Measurements from ENCODE around the gene SLC35F5.
"Not testable (repeated sequence)": the region's sequence is repeated elsewhere in the genome, so short reads cannot be mapped to it uniquely, and the experiment has no call there.

The SLC35F5 gene

GRCh38 chr2:113755835-113756354 is 547 bp downstream of the SLC35F5 start:
- peak; percentile 22 for DNase-seq

- no peak for DNase-seq
These were observed 1.2 kb downstream of the SLC35F5 start for GRCh38 chr2:113755035-113755834.

GRCh38 chr2:113754160-113754559 is 2.3 kb downstream of the SLC35F5 start:
- no peak for DNase-seq

DNA sequence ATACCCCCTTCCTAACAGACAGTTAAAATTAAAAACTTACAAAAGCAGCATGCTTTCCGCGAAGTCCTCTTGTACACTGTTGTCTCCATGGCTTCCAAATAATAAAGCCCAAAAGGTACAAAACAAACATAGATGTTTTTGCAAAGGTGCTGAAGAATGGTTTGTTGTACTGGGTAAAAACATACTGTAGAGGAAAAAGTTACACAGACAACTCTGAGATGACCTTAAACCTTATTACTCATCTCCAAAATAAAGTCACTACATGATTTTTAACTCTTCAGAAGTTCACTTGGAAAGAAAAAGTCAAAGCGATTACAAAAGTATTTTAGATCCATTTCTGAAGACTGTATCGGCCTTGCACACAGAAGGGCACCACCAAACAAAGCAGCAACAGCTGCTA is 6.1 kb downstream of the SLC35F5 start:
- DNase-seq, result no peak

- DNase-seq, result no peak
These were observed 15.4 kb downstream of the SLC35F5 start for GRCh38 chr2:113741091-113741490.

DNA sequence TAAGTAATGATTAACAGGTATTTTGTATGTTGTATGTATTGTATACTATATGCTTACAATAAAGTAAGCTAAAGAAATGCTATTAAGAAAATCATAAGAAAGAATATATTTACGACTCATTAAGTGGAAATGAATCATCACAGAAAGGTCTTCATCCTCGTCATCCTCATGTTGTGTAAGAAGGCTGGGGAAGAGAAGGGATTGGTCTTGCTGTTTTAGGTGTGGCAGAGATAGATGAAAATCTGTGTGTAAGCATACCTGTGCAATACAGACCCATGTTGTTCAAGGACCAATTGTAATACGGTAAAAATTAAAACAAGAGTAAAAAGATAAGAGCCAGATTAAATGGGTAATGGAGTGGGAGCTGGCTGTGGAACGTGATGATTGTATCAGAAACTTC is 16.6 kb downstream of the SLC35F5 start:
- DNase-seq, result no peak

DNA sequence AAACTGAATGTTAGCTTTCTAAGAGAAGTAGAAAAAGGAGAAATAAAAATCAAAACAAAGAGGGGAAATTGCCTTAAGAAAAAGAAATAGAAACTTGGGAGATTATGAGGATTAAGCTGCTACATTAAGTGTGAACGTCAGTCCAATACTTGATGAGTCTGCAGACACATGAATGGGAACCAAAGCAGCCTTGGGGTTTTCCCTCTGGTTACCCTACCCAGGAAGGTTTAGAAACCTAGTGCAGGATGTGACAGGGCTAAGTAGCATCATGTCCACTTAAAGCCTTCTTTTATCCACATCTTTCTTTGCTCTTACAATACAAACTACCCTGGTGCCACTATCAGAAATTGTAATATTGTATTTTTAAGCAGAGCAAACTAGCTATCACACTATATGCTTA is 22.3 kb downstream of the SLC35F5 start:
- DNase-seq, result no peak

DNA sequence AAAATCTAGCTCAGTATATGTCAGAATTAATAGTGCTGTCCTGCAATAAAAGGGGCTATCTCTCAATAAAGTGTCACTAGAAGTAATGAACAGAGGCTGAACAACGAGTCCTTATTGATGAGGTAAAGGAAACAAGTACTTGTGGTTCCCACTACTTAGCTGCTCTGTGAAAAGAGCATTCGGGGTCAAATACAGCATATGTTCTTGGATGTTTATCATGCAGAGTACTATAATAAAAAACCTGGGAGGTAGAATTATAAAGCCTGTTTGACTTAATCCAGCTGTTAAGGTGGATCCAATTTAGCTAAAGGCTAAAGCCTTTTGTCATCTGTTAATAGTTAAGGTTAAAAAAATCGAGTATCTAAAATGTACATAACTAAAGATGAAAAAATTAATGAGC is 32.4 kb downstream of the SLC35F5 start:
- peak; percentile 29 for DNase-seq

DNA sequence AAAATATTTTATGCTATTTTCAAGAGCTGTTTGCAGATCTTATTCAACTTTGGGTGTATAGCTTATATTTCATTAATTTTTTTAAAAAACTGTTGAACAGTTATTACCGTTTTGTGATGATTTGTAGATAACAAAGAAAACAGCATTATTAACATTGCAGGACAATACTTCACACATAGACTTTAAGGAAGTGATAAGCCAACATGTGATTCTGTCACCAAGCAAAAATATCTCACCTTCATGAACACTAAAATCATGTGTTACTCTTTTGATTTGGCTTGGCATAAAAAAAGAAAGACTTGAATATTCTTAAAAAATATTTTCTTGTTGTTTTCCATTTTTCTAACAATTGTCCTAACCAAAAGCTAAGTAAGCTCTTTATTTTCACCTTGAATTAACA is 33.0 kb downstream of the SLC35F5 start:
- no peak for DNase-seq

GRCh38 chr2:113720167-113720566 is 36.3 kb downstream of the SLC35F5 start:
- peak; percentile 51 for DNase-seq

DNA sequence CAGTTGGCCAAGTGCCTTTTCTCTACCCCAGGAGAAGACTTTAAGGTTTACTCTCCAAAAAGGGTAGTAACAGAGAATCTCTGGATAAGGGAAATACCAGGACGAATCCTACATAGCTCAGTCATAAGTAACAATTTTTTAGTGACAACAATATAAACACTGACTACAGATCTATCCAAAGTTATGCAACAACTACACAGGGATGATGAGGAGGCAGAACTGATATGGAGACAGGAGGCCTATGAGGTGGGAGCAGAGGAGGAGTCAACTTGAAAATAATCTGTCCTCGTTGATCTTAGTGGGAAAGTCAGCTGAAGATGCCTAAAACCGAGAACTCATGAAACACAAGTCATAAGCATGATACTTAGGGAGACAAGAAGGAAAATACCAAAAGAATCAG is 40.2 kb downstream of the SLC35F5 start:
- DNase-seq, result no peak

DNA sequence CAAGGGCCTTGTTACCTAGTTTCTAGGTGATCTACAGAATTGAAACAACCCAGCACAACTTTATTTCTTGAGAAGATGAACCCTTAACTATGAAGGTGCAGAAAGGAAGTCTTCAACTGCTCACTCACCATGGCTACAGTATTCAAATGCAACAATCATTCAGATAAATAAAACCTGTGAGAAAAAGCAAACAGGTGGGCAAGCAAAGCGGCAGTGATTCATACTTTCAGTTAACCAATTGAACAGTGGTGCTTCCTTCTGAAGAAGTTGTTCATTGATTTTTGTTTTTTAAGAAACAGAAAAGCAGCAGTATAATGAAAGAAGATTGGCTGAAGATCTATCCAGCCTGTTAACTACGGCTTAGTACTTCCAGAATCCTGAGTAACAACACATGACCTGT is 43.5 kb downstream of the SLC35F5 start:
- DNase-seq, result no peak

DNA sequence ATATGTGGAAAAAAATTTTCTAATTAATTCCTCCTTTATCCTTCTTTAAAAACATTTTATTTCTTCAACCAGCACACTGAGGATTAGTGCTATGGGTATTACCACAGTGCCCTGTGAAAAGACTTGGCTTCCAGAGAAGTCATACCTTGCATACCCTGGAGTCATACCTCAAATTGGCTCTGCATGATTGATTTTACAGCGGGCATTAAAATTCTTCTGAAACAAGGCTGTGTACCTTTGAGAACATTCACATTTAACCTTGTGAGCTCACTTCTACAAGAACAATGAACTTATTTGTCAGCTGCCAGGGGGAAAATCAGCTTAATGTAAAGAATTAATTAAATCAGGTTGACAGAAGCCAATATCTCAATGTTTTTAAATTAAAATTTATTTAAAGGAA is 44.6 kb downstream of the SLC35F5 start:
- no peak for DNase-seq

- DNase-seq, result no peak
These were observed 47.4 kb downstream of the SLC35F5 start for GRCh38 chr2:113709022-113709421.

- DNase-seq, result no peak
These were observed 49.3 kb downstream of the SLC35F5 start for GRCh38 chr2:113707106-113707505.

- DNase-seq, result no peak
These were observed 50.4 kb downstream of the SLC35F5 start for GRCh38 chr2:113705982-113706523.

- DNase-seq, result not testable (repeated sequence)
These were observed 52.0 kb downstream of the SLC35F5 start for GRCh38 chr2:113704300-113704993.

GRCh38 chr2:113703386-113704299 is 52.8 kb downstream of the SLC35F5 start:
- DNase-seq, result no peak

- peak; percentile 79 for DNase-seq
These were observed 56.1 kb downstream of the SLC35F5 start for GRCh38 chr2:113700186-113700841.

DNA sequence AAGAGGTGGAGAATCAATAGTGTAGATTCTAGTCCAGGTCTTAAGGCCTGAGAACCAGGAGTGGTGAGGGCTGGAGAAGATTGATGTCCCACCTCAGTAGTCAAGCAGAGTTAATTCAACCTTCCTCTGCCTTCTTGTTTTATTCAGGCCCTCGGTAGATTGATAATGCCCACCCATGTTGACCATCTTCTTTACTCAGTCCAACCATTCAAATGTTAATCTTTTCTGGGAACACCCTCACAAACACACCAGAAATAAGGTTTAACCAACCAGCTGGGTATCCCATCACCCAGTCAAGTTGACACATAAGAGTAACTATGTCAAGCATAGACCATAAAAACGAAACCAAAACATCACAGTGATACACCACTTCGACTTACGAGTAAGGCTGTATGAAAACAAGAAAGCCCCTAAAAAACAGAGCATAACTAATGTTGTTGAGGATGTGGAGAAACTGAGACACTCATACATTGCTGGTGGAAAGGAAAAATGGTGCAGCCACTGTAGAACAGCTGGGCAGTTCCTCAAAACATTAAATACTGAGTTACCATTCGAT is 57.5 kb downstream of the SLC35F5 start:
- DNase-seq, result no peak

DNA sequence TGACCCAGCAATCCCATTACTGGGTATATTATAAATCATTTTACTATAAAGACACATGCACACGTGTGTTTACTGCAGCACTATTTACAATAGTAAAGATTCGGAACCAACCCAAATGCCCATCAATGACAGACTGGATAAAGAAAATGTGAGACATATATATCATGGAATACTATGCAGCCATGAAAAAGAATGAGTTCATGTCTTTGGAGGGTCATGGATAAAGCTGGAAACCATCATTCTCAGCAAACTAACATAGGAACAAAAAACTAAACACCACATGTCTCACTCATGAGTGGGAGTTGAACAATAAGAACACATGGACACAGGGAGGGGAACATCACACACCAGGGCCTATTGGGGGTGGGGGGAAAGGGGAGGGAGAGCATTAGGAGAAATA is 58.2 kb downstream of the SLC35F5 start:
- not testable (repeated sequence) for DNase-seq

DNA sequence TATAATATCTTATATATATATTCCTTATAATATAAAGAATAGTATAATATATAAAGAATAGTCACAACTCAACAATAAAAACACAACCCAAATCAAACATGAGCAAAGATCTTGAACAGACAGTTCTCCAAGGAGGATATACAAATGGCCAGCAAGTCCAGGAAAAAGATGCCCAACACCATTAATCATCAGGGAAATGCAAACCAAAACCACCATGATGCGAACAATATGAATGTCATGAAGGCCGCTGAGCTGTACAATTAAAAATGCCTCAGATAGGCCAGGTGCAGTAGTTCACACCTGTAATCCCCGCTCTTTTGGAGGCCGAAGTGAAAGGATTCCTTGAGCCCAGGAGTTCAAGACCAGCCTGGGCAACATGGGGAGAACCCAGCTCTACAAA is 58.9 kb downstream of the SLC35F5 start:
- no peak for DNase-seq
